SHP77 (cell line): ENCODE measurements around the gene DCAF8L2.
"Not testable (repeated sequence)": the region's sequence is repeated elsewhere in the genome, so short reads cannot be mapped to it uniquely, and the experiment has no call there.

Source experiments
- DNase-seq, 2 experiments: peaks; one replicate each; lab custom pipeline; 2025; lab: John Stamatoyannopoulos, UW

DCAF8L2 gene

GRCh38 chrX:27679281-27679680 lies 89.1 kb downstream of the DCAF8L2 start:
- no peak for DNase-seq

GRCh38 chrX:27680726-27681125 lies 90.6 kb downstream of the DCAF8L2 start:
- no peak for DNase-seq

GRCh38 chrX:27683566-27684208 lies 93.5 kb downstream of the DCAF8L2 start:
- DNase-seq, result peak in 1 of 2 experiments; percentile 0

- DNase-seq, result no peak
These were observed 104.5 kb downstream of the DCAF8L2 start for GRCh38 chrX:27694667-27695066.

GRCh38 chrX:27706526-27706925 lies 116.4 kb downstream of the DCAF8L2 start:
- DNase-seq, result no peak

- DNase-seq, result no peak
These were observed 125.5 kb downstream of the DCAF8L2 start for GRCh38 chrX:27715610-27716009.

- no peak for DNase-seq
These were observed 138.1 kb downstream of the DCAF8L2 start for GRCh38 chrX:27728291-27728690.

- no peak for DNase-seq
These were observed 141.8 kb downstream of the DCAF8L2 start for GRCh38 chrX:27731962-27732361.

- DNase-seq, result no peak
These were observed 145.8 kb downstream of the DCAF8L2 start for GRCh38 chrX:27735914-27736313.

- DNase-seq, result no peak
These were observed 150.8 kb downstream of the DCAF8L2 start for GRCh38 chrX:27740933-27741332.

- not testable (repeated sequence) for DNase-seq
These were observed 153.4 kb downstream of the DCAF8L2 start for GRCh38 chrX:27743521-27743920.

- no peak for DNase-seq
These were observed 156.4 kb downstream of the DCAF8L2 start for GRCh38 chrX:27746516-27746915.

GRCh38 chrX:27750298-27750697 lies 160.2 kb downstream of the DCAF8L2 start:
- not testable (repeated sequence) for DNase-seq

GRCh38 chrX:27751976-27752375 lies 161.8 kb downstream of the DCAF8L2 start:
- DNase-seq, result no peak

- DNase-seq, result no peak
These were observed 175.6 kb downstream of the DCAF8L2 start for GRCh38 chrX:27765718-27766117.

GRCh38 chrX:27767387-27767786 lies 177.2 kb downstream of the DCAF8L2 start:
- no peak for DNase-seq

- no peak for DNase-seq
These were observed 185.8 kb downstream of the DCAF8L2 start for GRCh38 chrX:27775984-27776383.

GRCh38 chrX:27796640-27797257 lies 206.6 kb downstream of the DCAF8L2 start:
- no peak for DNase-seq

- no peak for DNase-seq
These were observed 207.4 kb downstream of the DCAF8L2 start for GRCh38 chrX:27797575-27797974.
